Activated CD8-positive, alpha-beta memory T cell treated with anti-CD3 and anti-CD28 coated beads for 36 hours (primary cell): ENCODE data around the gene BAIAP2. TPM values are rescaled to one million over a fixed set of nuclear protein-coding genes. Genes with fewer than 3 reads are reported as not detected.
"Not testable (repeated sequence)": the region's sequence is repeated elsewhere in the genome, so short reads cannot be mapped to it uniquely, and the experiment has no call there.

Experiments used
- CTCF ChIA-PET: fragments of 350-600 bp; sonication (Branson Sonifier 250); formaldehyde crosslinking; loops from one replicate; lab custom pipeline; 2021; ENCODE audit warnings: antibody characterized with exemption; lab: Charles Lee
- POLR2A ChIA-PET: fragments of 350-600 bp; sonication (Branson Sonifier 250); formaldehyde crosslinking; loops from one replicate; lab custom pipeline; 2021; ENCODE audit warnings: antibody characterized with exemption; lab: Charles Lee
- total RNA-seq, 2 experiments: library from RNA; stranded (reverse); gene quantifications; one replicate each; pipeline ENCODE4 v1.2.3, GENCODE V29; 2021

The BAIAP2 gene
- total RNA-seq, 2 experiments from 2014 or later, result 5.8 to 6.3 TPM

- POLR2A ChIA-PET, result no interaction called here
- CTCF ChIA-PET, result interaction anchor here (0.6 kb wide), 1 partner anchor 123 kb away, joined by 4 read pairs; no protein-coding TSS in a partner anchor
These were observed 112.8 kb downstream of the BAIAP2 start for GRCh38 chr17:81147701-81148100.

- POLR2A ChIA-PET, result no interaction called here
These were observed 113.6 kb downstream of the BAIAP2 start for GRCh38 chr17:81148571-81148970.

GRCh38 chr17:81148986-81149533 is 114.1 kb downstream of the BAIAP2 start:
- ChIA-PET POLR2A (no interaction called here), CTCF (no interaction called here)

More at GRCh38 chr17:81148571-81148970, 113.6 kb downstream of the BAIAP2 start:
- CTCF ChIA-PET, result interaction anchor here (0.6 kb wide), 1 partner anchor 123 kb away, joined by 4 read pairs; no protein-coding TSS in a partner anchor

- POLR2A ChIA-PET, result no interaction called here
These were observed 115.6 kb downstream of the BAIAP2 start for GRCh38 chr17:81150377-81151077.

GRCh38 chr17:81151278-81151677 is 116.3 kb downstream of the BAIAP2 start:
- ChIA-PET POLR2A (no interaction called here), CTCF (no interaction called here)

More at GRCh38 chr17:81150377-81151077, 115.6 kb downstream of the BAIAP2 start:
- CTCF ChIA-PET, result no interaction called here

GRCh38 chr17:81152288-81152828 is 117.4 kb downstream of the BAIAP2 start:
- ChIA-PET CTCF (no interaction called here), POLR2A (no interaction called here)

GRCh38 chr17:81153340-81153803 is 118.4 kb downstream of the BAIAP2 start:
- POLR2A ChIA-PET, result no interaction called here
- CTCF ChIA-PET, result interaction anchor here (1.1 kb wide), 1 partner anchor 10 kb away, joined by 3 read pairs; no protein-coding TSS in a partner anchor

- CTCF ChIA-PET, result interaction anchor here (1.1 kb wide), 1 partner anchor 11 kb away, joined by 3 read pairs; no protein-coding TSS in a partner anchor
- POLR2A ChIA-PET, result not testable (repeated sequence)
These were observed 119.1 kb downstream of the BAIAP2 start for GRCh38 chr17:81154016-81154415.

- ChIA-PET POLR2A (no interaction called here), CTCF (no interaction called here)
These were observed 120.0 kb downstream of the BAIAP2 start for GRCh38 chr17:81154961-81155360.

GRCh38 chr17:81156866-81157805 is 122.2 kb downstream of the BAIAP2 start:
- CTCF ChIA-PET, result no interaction called here
- POLR2A ChIA-PET, result no interaction called here

GRCh38 chr17:81157848-81158687 is 123.1 kb downstream of the BAIAP2 start:
- POLR2A ChIA-PET, result no interaction called here
- CTCF ChIA-PET, result no interaction called here

- CTCF ChIA-PET, result no interaction called here
These were observed 124.0 kb downstream of the BAIAP2 start for GRCh38 chr17:81158688-81159590.

GRCh38 chr17:81159611-81160265 is 124.8 kb downstream of the BAIAP2 start:
- ChIA-PET CTCF (no interaction called here), POLR2A (no interaction called here)

More at GRCh38 chr17:81158688-81159590, 124.0 kb downstream of the BAIAP2 start:
- POLR2A ChIA-PET, result no interaction called here

GRCh38 chr17:81160306-81160705 is 125.4 kb downstream of the BAIAP2 start:
- ChIA-PET CTCF (no interaction called here), POLR2A (no interaction called here)

- CTCF ChIA-PET, result no interaction called here
- POLR2A ChIA-PET, result no interaction called here
These were observed 125.9 kb downstream of the BAIAP2 start for GRCh38 chr17:81160747-81161453.

- POLR2A ChIA-PET, result no interaction called here
- CTCF ChIA-PET, result no interaction called here
These were observed 126.6 kb downstream of the BAIAP2 start for GRCh38 chr17:81161536-81161935.
